ENCODE data around the gene AGPAT2.

The AGPAT2 gene

DNA sequence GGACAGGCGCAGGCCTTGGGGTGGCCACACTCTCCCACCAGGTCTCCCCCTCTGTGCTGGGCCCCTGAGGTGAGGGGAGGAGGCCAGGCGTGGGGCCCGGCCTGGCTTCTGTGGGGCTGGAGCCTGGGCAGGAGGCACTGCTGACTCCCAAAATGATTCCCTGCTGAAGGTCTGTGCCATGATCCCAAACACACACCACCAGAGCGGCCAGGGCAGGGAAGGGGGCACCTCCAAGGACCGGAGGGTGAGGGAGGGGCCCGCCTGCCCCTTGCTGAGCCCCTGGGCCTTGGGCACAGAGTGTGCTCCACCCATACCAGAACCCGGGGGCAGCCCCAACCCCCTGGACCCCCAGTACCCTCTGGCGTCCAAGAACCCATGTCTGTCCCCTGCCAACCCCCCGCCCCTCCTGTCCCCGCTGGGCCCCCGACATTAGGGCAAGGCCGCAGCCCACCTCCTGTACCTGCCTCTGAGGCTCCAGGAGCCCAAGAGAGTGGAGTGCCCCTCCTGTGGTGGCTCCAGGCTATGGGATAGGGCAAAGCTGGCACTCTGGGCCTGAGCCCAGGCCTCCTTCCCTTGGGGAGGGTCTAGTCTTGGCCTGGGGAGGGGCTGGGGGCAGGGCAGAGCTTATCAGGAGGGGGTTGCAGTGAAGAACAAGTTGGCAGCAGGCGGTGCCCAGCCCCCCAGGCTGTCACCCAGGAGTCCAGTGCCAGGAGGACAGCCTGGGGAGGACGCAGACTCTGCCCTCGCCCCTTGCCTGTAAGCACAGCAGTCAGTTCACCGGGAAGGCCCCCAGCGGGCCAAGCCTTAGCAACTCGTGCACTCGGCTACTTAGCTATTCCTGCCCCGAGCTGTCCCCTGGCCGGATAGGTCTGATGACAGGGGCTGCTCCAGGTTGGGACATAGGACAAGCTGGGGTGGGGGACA lies 27.1 kb downstream of the AGPAT2 start:
- FAIRE-seq, result no peak

DNA sequence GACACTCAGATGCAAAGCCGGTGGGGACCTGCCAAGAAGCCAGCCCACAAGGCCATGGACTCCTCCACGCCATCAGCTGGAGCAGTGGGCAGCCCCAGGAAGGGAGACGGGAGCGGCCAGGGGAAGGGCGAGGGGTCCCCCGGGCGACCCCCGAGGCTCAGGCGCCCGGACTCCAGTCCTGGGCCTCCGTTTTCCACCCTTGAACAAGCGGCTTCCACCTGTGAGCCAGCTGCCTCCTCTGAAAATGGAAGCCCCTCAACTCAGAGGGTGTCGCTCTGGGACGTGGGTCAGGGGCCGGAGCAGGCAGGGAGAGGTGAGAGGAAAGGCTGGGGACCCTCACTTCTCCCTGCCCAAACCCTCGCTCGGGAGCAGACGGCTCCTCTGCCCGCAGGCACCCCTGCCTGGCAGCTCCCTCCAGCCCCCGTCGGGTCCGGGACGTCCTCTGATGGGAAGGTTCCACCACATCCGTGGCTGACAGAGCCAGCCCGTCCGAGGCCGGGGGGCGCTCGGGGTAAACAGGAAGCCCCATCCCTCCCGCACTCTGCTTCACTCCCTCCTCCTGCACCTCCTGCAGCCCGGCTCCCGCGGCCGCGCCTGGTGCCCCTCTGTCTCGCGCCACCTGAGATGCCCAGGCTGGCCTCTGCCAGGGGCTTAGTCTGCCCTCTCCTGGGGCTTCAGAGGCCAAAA lies 28.3 kb downstream of the AGPAT2 start:
- no peak for FAIRE-seq

GRCh38 chr9:136657974-136658848 lies 29.0 kb downstream of the AGPAT2 start:
- no peak for FAIRE-seq

DNA sequence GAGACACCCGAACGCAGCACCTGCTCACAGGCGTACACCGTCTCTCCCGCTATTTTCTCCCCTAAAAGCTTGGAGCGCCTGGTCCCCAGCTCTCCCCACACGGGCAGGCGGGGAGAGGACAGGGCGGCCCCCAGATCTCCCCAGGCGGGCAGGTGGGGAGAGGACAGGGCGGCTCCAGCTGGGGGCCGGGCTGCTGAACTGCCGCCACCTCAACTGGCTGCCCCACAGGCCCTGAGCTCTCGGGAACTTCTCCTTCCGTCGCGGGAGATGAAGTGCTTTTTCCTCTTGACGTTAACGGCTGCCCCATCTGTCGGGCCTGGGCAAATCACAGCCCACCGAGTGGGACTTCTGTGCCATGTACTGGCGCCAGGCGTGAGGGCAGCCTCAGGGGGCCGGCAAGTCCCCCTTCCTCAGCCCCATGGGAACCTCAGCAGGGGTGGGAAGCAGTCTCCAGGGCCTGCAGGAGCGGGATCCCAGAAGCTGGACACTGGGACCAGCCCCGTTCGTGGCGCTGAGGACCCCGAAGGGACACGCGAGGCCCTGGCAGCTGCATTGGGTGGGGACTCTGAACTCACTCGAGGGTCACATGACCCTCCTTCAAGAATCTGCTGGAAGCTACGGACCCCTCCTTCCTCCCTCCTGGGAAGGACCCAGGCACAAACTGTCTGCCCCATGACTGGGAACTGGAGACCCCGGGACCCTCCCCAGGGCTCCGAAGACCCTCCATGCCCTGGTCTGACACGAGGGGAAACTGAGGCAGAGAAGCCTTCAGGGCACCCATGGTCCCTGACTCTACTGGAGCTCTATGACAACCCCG lies 30.3 kb downstream of the AGPAT2 start:
- no peak for FAIRE-seq

GRCh38 chr9:136656183-136656738 lies 31.0 kb downstream of the AGPAT2 start:
- FAIRE-seq, result no peak

DNA sequence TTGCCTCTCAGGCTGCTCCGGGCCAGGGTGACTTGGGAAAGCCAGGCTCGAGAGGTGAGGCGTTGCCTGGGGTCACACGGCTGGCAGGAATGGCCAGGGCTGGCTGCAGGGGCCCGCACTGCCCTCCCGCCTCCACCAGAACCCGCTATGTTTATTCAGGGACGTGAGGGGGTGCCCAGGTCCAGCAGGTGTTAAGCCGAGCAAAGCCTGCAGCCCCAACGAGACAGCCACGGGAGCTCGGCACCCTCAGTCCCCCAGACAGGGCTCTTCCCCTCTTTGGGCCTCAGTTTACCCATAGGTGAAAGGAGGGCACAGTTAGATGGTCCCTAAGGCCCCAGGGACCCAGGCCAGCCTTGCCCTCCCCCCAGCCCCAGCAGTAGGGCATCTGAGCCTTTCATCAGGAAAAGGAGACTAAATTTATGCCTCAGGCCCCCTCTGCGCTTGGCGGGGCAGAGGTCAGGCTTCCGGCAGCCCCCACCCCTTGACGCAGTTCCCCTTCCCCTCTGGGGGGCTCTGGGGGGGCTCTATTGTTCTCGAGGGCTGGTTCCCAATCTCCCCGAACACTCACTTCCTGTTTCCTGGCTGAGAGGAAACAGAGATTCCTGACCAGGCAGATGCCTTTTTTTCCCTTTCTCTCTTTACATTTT lies 31.6 kb downstream of the AGPAT2 start:
- FAIRE-seq, result no peak

DNA sequence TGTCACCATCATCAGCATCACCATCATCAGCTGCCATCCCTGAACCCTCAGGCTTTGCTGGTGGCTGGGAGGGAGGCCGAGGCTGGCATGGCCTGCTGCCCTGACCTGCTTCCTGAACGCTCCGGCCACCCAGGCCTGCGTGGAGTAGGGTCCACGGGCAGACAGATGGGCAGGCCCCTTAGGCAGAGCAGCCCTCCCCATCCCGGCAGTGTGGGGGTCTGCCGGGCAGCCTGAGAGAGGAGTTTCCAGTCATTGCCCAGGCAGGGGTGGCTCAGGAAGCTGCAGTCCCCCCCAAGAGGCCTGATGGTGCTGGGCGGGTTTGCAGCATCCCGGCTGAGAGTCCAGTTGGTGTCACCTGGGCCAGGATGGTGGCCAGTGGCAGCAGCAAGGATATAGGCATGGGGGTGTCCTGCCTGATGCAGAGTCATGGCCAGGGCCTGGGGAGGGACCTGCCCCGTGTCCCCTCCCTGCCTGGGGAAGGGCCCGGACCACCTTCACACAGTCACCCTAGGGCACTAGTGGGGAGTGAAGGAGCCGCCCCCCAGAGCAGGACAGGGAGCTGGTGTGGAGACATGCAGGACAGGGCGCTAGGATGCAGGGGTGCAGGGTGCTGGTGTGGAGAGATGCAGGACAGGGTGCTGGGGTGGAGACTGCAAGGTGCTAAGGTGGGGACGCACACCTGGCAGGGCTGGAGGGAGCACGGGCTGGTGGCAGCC lies 32.3 kb downstream of the AGPAT2 start:
- no peak for FAIRE-seq

DNA sequence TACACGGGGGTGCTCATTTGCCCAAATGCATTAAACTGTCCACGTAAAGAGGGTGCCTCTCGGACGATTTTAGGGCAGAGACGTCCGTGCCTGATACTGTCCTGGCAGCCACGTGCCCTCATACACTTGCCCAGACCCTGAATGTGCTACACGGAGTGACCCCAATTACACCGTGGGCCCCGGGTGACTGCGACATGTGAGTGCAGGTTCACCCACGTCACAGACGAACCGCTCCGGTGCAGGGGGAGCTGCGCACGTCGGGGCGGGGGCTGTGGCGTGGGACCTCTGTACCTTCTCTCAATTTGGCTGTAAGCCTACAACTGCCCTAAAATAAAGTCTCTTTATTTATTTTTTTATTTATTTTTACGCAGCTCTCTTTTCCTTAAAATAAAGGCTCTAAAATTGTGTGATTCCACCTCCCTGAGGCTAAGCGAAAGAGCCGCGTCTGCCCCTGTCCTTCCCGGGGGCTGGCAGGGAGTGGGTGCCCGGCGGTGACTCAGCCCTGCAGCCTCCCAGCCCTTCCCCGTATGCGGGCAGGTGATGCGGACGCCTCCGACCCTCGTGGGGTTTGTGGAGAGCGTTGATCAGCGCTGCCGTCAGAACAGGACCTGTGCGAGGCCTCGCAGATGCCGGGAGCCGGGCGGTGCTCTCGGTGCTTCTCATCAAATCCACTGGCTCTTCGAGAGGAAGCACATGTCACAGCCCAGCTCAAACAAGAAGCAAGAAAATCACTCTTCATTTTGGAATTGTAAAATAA lies 33.8 kb downstream of the AGPAT2 start:
- no peak for FAIRE-seq

- no peak for FAIRE-seq
These were observed 35.4 kb downstream of the AGPAT2 start for GRCh38 chr9:136651860-136652259.

DNA sequence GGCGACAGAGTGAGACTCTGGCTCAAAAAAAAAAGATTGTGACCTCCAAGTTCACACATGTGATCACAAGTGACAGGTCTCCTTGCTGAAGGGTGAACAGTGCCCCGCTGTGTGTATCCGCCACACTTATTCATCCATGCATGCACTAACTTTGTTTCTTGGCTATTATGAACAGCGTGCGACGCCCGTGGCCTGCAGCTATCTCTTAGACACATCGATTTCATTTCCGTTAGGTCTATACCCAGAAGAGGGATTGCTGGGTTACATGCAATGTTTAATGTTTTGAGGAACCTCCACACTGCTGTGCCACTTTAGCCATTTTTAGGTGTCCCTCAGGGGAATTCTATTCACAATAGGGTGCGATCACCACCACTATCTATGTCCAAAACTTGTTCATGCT lies 36.6 kb downstream of the AGPAT2 start:
- no peak for FAIRE-seq

DNA sequence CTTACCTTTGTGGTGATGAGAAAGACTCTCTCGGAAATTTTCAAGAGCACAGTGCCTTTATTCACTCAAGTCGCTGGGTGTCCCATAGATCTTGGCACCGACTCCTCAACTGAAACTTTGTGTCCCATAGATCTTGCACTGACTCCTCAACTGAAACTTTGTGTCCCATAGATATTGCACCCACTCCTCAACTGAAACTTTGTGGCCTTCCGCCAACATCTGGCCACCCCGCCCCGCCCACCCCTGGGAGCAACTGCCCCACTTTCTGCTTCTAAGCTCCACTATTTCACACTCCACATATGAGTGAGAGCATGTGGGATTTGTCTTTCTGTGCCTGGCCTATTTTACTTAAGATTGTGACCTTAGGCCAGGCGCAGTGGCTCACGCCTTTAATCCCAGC lies 37.2 kb downstream of the AGPAT2 start:
- no peak for FAIRE-seq

- no peak for FAIRE-seq
These were observed 38.5 kb downstream of the AGPAT2 start for GRCh38 chr9:136648751-136649150.

- FAIRE-seq, result no peak
These were observed 40.2 kb downstream of the AGPAT2 start for GRCh38 chr9:136646827-136647711.

DNA sequence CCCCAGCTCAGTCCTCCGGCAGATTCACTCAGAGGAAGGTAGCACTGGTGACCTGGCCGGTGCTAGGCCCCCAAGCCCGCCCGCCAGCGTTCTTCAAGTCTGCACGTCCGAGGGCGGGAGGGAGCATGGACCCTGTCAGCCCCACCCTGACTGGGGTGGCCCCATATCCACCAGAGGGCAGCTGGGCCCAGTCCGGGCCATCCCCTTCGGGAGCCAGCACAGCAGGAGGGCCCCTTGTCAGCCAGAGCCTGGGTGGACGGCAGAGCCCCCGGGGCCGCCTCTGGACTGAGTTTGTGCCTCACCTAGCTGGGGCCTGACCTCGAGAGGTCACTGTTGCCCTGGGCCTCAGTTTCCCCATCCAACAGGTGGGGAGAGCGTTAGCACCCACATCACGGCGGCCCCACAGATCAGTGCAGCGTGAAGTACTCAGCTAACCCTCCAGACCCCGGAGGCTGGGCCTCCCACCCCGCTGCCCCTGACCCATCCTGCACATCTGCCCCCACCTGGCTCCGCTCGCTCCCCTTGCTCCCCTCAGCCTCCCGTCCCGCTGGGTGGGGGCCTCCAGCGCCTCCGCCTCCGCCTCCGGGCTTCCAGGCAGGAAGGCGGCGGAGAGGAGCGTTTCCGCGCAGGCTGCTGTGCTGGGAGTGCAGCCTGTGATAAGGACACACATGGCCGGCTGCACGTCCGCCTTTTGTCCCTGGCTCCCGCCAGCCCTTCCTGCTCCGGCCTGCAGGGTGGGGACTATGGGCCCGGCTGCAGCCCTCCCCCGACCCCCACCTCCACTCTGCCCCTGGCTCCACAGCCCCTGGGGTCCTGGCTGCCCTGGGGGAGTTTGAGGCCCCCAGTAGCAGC lies 41.1 kb downstream of the AGPAT2 start:
- no peak for FAIRE-seq

DNA sequence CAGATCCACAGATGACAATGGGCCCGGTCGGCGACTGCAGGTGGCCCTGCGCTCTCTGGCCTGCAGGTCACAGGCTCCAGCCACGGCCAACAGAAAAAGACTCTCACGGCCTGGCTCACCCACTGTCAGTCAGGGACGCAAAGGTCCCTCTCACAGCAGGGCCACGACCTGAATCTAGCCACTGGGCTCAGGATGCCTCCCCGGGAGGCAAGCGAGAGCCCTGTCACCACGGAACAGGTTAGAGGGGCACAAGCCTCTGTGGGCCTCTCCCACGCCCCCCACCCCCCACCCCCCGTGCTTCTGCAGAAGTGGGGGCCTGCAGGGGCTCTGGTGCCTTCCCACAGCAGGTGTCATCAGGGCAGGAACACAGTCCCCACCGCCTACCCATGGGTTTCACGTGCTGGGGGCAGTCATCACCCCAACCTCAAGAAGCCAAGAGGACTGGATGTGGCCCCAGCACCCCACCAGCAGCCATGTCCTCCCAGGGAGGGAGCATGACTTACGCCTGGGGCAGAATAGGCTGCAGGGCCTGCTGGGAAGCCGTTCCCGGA lies 41.8 kb downstream of the AGPAT2 start:
- no peak for FAIRE-seq

GRCh38 chr9:136644593-136645351 lies 42.5 kb downstream of the AGPAT2 start:
- no peak for FAIRE-seq

DNA sequence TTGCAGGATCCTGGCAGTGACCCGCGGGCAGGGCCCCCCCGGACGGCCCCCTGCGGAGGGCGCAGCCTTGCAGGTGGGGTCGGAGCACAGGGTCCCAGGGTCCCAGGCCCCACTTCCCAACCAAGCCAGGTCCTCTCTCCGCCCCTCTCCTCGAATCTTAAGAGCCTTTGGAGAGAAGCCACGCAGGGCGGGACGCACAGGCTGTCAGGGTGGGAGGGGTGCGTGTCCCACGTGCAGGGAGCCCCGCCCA lies 43.0 kb downstream of the AGPAT2 start:
- no peak for FAIRE-seq
